SK-N-SH treated with all-trans-retinoic acid at 6 μM for 48 hours (cell line): Measurements from ENCODE around the gene SERTAD3.

ENCODE experiments used
- ATAC-seq: fragments of 200-7000 bp; cut with Tn5 transposase; 3 replicates; pipeline ENCODE4 v1.9.1; 2020; ENCODE audit warnings: mild to moderate bottlenecking, moderate library complexity
- ARNTL ChIP-seq: fragments of 450-650 bp; formaldehyde crosslinking; IDR thresholded peaks from 2 replicates; pipeline ENCODE4 v1.5.0; 2020; ENCODE audit warnings: low read depth, mild to moderate bottlenecking, moderate library complexity, borderline replicate concordance
- CREB5 ChIP-seq: fragments of 250-450 bp; sonication (Bioruptor Pico); IDR thresholded peaks from 2 replicates; pipeline ENCODE4 v1.5.1; 2020; ENCODE audit warnings: low read depth, mild to moderate bottlenecking, moderate library complexity
- ESRRG ChIP-seq: fragments of 250-450 bp; sonication (Bioruptor Pico); IDR thresholded peaks from 2 replicates; pipeline ENCODE4 v1.6.1; 2021; ENCODE audit warnings: mild to moderate bottlenecking
- GLIS3 ChIP-seq: fragments of 250-450 bp; sonication (Bioruptor Pico); IDR thresholded peaks from 2 replicates; pipeline ENCODE4 v1.5.0; 2020; ENCODE audit warnings: mild to moderate bottlenecking, moderate library complexity
- OSR1 ChIP-seq: fragments of 250-450 bp; sonication (Bioruptor Pico); IDR thresholded peaks from 2 replicates; pipeline ENCODE4 v1.8.0; 2022; ENCODE audit warnings: moderate library complexity, mild to moderate bottlenecking, inconsistent platforms
- PATZ1 ChIP-seq: fragments of 250-450 bp; sonication (Bioruptor Pico); IDR thresholded peaks from 2 replicates; pipeline ENCODE4 v1.8.0; 2020; ENCODE audit warnings: mild to moderate bottlenecking, moderate library complexity, borderline replicate concordance
- PPARA ChIP-seq: fragments of 250-450 bp; sonication (Bioruptor Pico); IDR thresholded peaks from 2 replicates; pipeline ENCODE4 v1.5.0; 2020; ENCODE audit warnings: mild to moderate bottlenecking, borderline replicate concordance
- SNAI2 ChIP-seq: fragments of 250-450 bp; sonication (Bioruptor Pico); IDR thresholded peaks from 2 replicates; pipeline ENCODE4 v1.5.0; 2020; ENCODE audit warnings: mild to moderate bottlenecking, moderate library complexity
- TOX ChIP-seq: fragments of 250-450 bp; sonication (Bioruptor Pico); IDR thresholded peaks from 2 replicates; pipeline ENCODE4 v1.8.0; 2021; ENCODE audit warnings: mild to moderate bottlenecking, moderate library complexity, borderline replicate concordance
- TSHZ2 ChIP-seq: fragments of 250-450 bp; sonication (Bioruptor Pico); IDR thresholded peaks from 2 replicates; pipeline ENCODE4 v1.5.0; 2020; ENCODE audit warnings: mild to moderate bottlenecking, moderate library complexity
- ZC3H10 ChIP-seq: fragments of 250-450 bp; sonication (Bioruptor Pico); IDR thresholded peaks from 2 replicates; pipeline ENCODE4 v1.5.1; 2021; ENCODE audit warnings: mild to moderate bottlenecking, moderate library complexity
- ZFP3 ChIP-seq: fragments of 250-450 bp; sonication (Bioruptor Pico); IDR thresholded peaks from 2 replicates; pipeline ENCODE4 v1.5.0; 2020; ENCODE audit warnings: mild to moderate bottlenecking, moderate library complexity
- ZFP30 ChIP-seq: fragments of 450-650 bp; formaldehyde crosslinking; IDR thresholded peaks from 2 replicates; pipeline ENCODE4 v1.5.0; 2022; ENCODE audit warnings: mild to moderate bottlenecking, moderate library complexity
- ZNF565 ChIP-seq: fragments of 450-650 bp; formaldehyde crosslinking; conservative IDR thresholded peaks from 2 replicates; pipeline ENCODE4 v1.5.0; 2020; ENCODE audit warnings: low read depth, mild to moderate bottlenecking, moderate library complexity
- ZNF70 ChIP-seq: fragments of 450-650 bp; formaldehyde crosslinking; IDR thresholded peaks from 2 replicates; pipeline ENCODE4 v1.5.0; 2020; ENCODE audit warnings: mild to moderate bottlenecking, moderate library complexity
- ZNF8 ChIP-seq: fragments of 450-650 bp; formaldehyde crosslinking; IDR thresholded peaks from 2 replicates; pipeline ENCODE4 v1.5.0; 2020; ENCODE audit warnings: mild to moderate bottlenecking, moderate library complexity
- TF ChIP-seq, protein P1 (sequence below): fragments of 250-450 bp; sonication (Bioruptor Pico); IDR thresholded peaks from 2 replicates; pipeline ENCODE4 v1.5.1; 2021; ENCODE audit warnings: mild to moderate bottlenecking, moderate library complexity

SERTAD3 gene

DNA sequence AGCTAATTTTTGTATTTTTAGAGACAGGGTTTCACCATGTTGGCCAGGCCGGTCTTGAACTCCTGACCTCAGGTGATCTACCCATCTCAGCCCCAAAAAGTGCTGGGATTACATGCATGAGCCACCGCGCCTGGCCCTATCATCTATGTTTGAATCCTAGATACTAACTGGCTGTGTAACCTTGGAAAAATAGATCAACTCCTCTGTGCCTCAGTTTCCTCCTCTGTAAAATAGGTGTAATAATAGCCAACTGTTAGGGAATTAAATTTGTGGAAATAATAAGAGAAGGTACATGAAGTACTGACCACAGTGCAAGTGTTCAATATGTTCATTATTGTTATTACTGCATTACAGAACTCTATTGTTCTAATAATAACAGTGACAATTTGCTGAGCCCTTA, 27.0 kb upstream of the SERTAD3 start:
- TF ChIP-seq ZC3H10 (CRISPR knock-in tag) (no peak), TOX (no peak), OSR1 (CRISPR knock-in tag) (no peak), PPARA (CRISPR knock-in tag) (no peak), ARNTL (CRISPR knock-in tag) (no peak)
- no peak for ATAC-seq

DNA sequence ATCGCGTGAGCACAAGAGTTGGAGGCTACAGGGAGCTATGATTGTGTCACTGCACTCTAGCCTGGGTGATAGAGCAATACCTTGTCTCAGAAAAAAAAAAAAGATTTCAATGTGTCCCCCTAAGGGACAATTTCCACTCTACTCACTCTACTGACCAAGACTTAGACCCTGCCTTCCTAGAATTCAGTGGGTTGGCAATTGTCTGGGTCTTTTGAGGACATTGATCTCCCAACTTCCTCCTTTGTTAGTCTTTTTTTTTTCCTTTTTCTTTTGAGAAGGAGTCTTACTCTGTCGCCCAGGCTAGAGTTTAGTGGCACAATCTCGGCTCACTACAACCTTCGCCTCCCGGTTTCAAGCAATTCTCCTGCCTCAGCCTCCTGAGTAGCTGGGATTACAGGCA, 24.9 kb upstream of the SERTAD3 start:
- no peak for ATAC-seq
- TF ChIP-seq GLIS3 (CRISPR knock-in tag) = no peak
- TF ChIP-seq PATZ1 (CRISPR knock-in tag) = no peak
- no peak for TF ChIP-seq SNAI2
- TF ChIP-seq OSR1 (CRISPR knock-in tag) = no peak
- TF ChIP-seq CREB5 (CRISPR knock-in tag) = no peak
- no peak for TF ChIP-seq ZNF565 (CRISPR knock-in tag)
- no peak for TF ChIP-seq ZNF8 (CRISPR knock-in tag)
- no peak for TF ChIP-seq ARNTL (CRISPR knock-in tag)
- no peak for TF ChIP-seq ZNF70
- TF ChIP-seq TOX = no peak
- TF ChIP-seq PPARA (CRISPR knock-in tag) = no peak

DNA sequence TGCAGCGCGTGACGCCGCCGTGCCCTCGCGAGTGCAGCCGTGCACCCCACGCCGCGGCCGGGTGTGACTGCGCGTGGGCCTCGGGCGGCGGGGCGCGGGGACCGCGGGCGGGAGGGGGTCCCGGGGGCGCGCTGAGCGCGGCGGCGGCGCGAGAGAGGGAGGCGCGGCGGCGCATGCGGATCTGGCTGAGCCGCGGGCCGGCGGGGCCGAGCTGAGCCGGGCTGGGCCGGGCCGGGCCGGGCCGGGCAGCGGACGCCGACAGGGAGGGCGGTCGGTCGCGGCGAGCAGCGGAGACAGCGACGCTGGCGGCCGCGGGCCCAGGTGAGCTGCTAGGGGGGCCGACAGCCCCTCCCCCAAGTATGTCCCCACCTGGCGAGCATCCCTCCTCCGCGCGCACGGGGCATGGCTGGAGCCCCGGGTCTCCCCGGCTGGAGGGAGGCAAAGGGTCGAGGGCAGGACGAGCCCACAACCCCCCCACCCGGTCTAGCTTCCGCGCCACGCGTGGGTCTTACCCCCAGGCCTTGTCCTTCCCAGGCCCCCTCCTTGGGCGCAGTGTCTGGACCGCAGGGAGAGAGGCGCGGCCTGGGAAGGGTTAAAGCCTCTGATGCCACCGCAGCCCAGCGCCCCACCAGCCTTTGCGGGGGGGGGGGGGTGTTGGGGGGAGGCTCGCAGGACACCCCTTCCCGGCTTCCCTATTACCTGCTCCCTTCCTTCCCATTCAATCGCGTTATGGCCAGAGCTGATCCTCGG, 23.0 kb upstream of the SERTAD3 start, which contains the start of gene SPTBN4:
Gene SPTBN4 (plus strand): TSS at position 17 of the 750 bp plus-strand sequence. CDS start 5,621 bp downstream, outside the sequence.
- no peak for TF ChIP-seq ZNF565 (CRISPR knock-in tag)
- no peak for TF ChIP-seq ZC3H10 (CRISPR knock-in tag)
- TF ChIP-seq ESRRG (CRISPR knock-in tag) = no peak
- no peak for TF ChIP-seq ZFP3 (CRISPR knock-in tag)
- TF ChIP-seq TOX = no peak
- no peak for TF ChIP-seq GLIS3 (CRISPR knock-in tag)
- TF ChIP-seq PATZ1 (CRISPR knock-in tag) = no peak
- no peak for TF ChIP-seq TSHZ2 (CRISPR knock-in tag)
- no peak for TF ChIP-seq CREB5 (CRISPR knock-in tag)
- TF ChIP-seq, protein P1, sequence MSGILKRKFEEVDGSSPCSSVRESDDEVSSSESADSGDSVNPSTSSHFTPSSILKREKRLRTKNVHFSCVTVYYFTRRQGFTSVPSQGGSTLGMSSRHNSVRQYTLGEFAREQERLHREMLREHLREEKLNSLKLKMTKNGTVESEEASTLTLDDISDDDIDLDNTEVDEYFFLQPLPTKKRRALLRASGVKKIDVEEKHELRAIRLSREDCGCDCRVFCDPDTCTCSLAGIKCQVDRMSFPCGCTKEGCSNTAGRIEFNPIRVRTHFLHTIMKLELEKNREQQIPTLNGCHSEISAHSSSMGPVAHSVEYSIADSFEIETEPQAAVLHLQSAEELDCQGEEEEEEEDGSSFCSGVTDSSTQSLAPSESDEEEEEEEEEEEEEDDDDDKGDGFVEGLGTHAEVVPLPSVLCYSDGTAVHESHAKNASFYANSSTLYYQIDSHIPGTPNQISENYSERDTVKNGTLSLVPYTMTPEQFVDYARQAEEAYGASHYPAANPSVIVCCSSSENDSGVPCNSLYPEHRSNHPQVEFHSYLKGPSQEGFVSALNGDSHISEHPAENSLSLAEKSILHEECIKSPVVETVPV = no peak
- no peak for TF ChIP-seq ZFP30 (CRISPR knock-in tag)
- no peak for TF ChIP-seq ZNF8 (CRISPR knock-in tag)

More for the DNA sequence above, 23.0 kb upstream of the SERTAD3 start, which contains the start of gene SPTBN4:
- no peak for ATAC-seq
